A549 (cell line): ENCODE data around the gene SEC24B. TPM values are rescaled to one million over a fixed set of nuclear protein-coding genes. Genes with fewer than 3 reads are reported as not detected.

Experiments used
- ATAC-seq, 2 experiments: fragments of 200-7000 bp in 1 of 2; fragments of >200 bp in 1 of 2; cut with Nextera tagmentation in 1 of 2; cut with Tn5 transposase in 1 of 2; 3 replicates each; pipeline versions ENCODE4 v1.8.0 to v1.9.1; 2018 to 2020; ENCODE audit warnings: mild to moderate bottlenecking in 1 of 2, moderate library complexity in 1 of 2
- CTCF ChIA-PET: fragments of 300-600 bp; sonication (Branson Sonifier 250); formaldehyde crosslinking; extraction: SDS; loops from one replicate; lab custom pipeline; 2021; ENCODE audit warnings: antibody characterized with exemption, inconsistent platforms; lab: Yijun Ruan, JAX
- POLR2A ChIA-PET: fragments of 350-600 bp; formaldehyde crosslinking; extraction: SDS; loops from one replicate; lab custom pipeline; 2021; ENCODE audit warnings: antibody characterized with exemption, inconsistent platforms; lab: Yijun Ruan, JAX
- DNase-seq, 2 experiments: peaks; one replicate each; pipeline versions ENCODE4 v3.0.0 to v3.0.0-alpha.2; 2011 to 2016; ENCODE audit warnings: low read depth in 1 of 2, low spot score in 1 of 2
- FAIRE-seq: peaks from 2 replicates; lab custom pipeline; 2011; peaks lifted over from hg19 to GRCh38; lab: Jason Lieb, UNC
- H3K27ac ChIP-seq, 2 experiments: fragments of >200 bp; sonication (Bioruptor Twin); formaldehyde crosslinking; 3 replicates each; pipeline ENCODE4 v1.5.1; 2016 to 2017
- H3K4me1 ChIP-seq: fragments of >200 bp; sonication (Bioruptor Twin); formaldehyde crosslinking; 3 replicates; pipeline ENCODE4 v1.6.1; 2016
- H3K4me2 ChIP-seq: fragments of >200 bp; sonication (Bioruptor Twin); formaldehyde crosslinking; 3 replicates; pipeline ENCODE4 v1.6.1; 2016
- H3K4me3 ChIP-seq: fragments of >200 bp; sonication (Bioruptor Twin); formaldehyde crosslinking; 3 replicates; pipeline ENCODE4 v1.5.1; 2016
- H3K9me3 ChIP-seq: fragments of >200 bp; sonication (Bioruptor Twin); formaldehyde crosslinking; 3 replicates; pipeline ENCODE4 v1.6.1; 2016
- ATOH8 ChIP-seq: fragments of 250-450 bp; sonication (Bioruptor Pico); IDR thresholded peaks from 2 replicates; pipeline ENCODE4 v1.5.0; 2020; ENCODE audit warnings: low read depth, mild to moderate bottlenecking, moderate library complexity
- BCL3 ChIP-seq: fragments of >200 bp; sonication (Bioruptor Twin); formaldehyde crosslinking; IDR thresholded peaks from 3 replicates; pipeline ENCODE4 v1.6.1; 2016
- CBX8 ChIP-seq: fragments of 200-600 bp; sonication (generic); IDR thresholded peaks from 2 replicates; pipeline ENCODE4 v1.6.1; 2016
- CEBPB ChIP-seq, 2 experiments: fragments of >200 bp in 1 of 2; sonication (Bioruptor Twin) in 1 of 2; formaldehyde crosslinking in 1 of 2; IDR thresholded peaks; 2 replicates each; pipeline ENCODE4 v1.6.1; 2012 to 2016
- CTCF ChIP-seq: fragments of >200 bp; sonication (Bioruptor Twin); formaldehyde crosslinking; IDR thresholded peaks from 3 replicates; pipeline ENCODE4 v1.5.1; 2016
- EHMT2 ChIP-seq: fragments of 200-600 bp; sonication (generic); IDR thresholded peaks from 2 replicates; pipeline ENCODE4 v1.6.1; 2016; ENCODE audit warnings: antibody characterized with exemption, low read depth, mild to moderate bottlenecking, moderate library complexity
- EP300 ChIP-seq, 2 experiments: fragments of >200 bp; sonication (Bioruptor Twin); formaldehyde crosslinking; IDR thresholded peaks; 2 replicates in 1 of 2; 3 replicates in 1 of 2; pipeline ENCODE4 v1.6.1; 2016 to 2017
- HDAC2 ChIP-seq: fragments of 200-600 bp; sonication (generic); IDR thresholded peaks from 2 replicates; pipeline ENCODE4 v1.6.1; 2016
- HEYL ChIP-seq: fragments of 250-450 bp; sonication (Bioruptor Pico); IDR thresholded peaks from 2 replicates; pipeline ENCODE4 v1.8.0; 2021; ENCODE audit warnings: mild to moderate bottlenecking, moderate library complexity
- HOXA7 ChIP-seq: fragments of 250-450 bp; sonication (Bioruptor Pico); IDR thresholded peaks from 2 replicates; pipeline ENCODE4 v1.5.0; 2020; ENCODE audit warnings: mild to moderate bottlenecking, moderate library complexity
- HOXB13 ChIP-seq: fragments of 250-450 bp; sonication (Bioruptor Pico); IDR thresholded peaks from 2 replicates; pipeline ENCODE4 v1.5.0; 2020; ENCODE audit warnings: low read depth, mild to moderate bottlenecking, moderate library complexity
- HOXB5 ChIP-seq: fragments of 250-450 bp; sonication (Bioruptor Pico); IDR thresholded peaks from 2 replicates; pipeline ENCODE4 v1.5.0; 2020; ENCODE audit warnings: mild to moderate bottlenecking, moderate library complexity
- KDM1A ChIP-seq: fragments of 200-600 bp; sonication (generic); IDR thresholded peaks from 2 replicates; pipeline ENCODE4 v1.6.1; 2016; ENCODE audit warnings: low read depth, mild to moderate bottlenecking
- KDM5A ChIP-seq: fragments of 200-600 bp; sonication (generic); IDR thresholded peaks from 2 replicates; pipeline ENCODE4 v1.6.1; 2016; ENCODE audit warnings: antibody characterized with exemption, mild to moderate bottlenecking
- MAFK ChIP-seq: fragments of 450-650 bp; IDR thresholded peaks from 2 replicates; pipeline ENCODE4 v1.6.1; 2014; ENCODE audit not compliant: partially characterized antibody
- MAX ChIP-seq: IDR thresholded peaks from 2 replicates; pipeline ENCODE4 v1.6.1; 2012
- MYC ChIP-seq: IDR thresholded peaks from 2 replicates; pipeline ENCODE4 v1.6.1; 2012; ENCODE audit warnings: mild to moderate bottlenecking, inconsistent platforms, low read length, improper control_type of control experiment, borderline replicate concordance
- NFE2L2 ChIP-seq: fragments of 150-350 bp; conservative IDR thresholded peaks from 2 replicates; pipeline ENCODE4 v1.6.1; 2014; ENCODE audit warnings: low read length
- NR3C1 ChIP-seq: fragments of >200 bp; sonication (Bioruptor Twin); formaldehyde crosslinking; IDR thresholded peaks from 3 replicates; pipeline ENCODE4 v1.6.1; 2017
- POLR2A ChIP-seq: IDR thresholded peaks from 2 replicates; pipeline ENCODE4 v1.6.1; 2012; ENCODE audit warnings: mild to moderate bottlenecking, low read length
- POLR2AphosphoS2 ChIP-seq: conservative IDR thresholded peaks from 2 replicates; pipeline ENCODE4 v1.6.1; 2012; ENCODE audit warnings: low read length, improper control_type of control experiment, inconsistent platforms
- RFX5 ChIP-seq: fragments of 450-650 bp; IDR thresholded peaks from 2 replicates; pipeline ENCODE4 v1.7.1; 2014; ENCODE audit warnings: antibody characterized with exemption, mild to moderate bottlenecking, moderate library complexity
- WGBS: methylation state at CpG from one replicate; pipeline ENCODE4 v1.1.6; 2017; ENCODE audit errors: missing lambda C conversion rate; 5-methylcytosine and 5-hydroxymethylcytosine counted together
- polyA plus RNA-seq, 4 experiments: library from polyadenylated mRNA; depleted of rRNA in 3 of 4; stranded (reverse); fragments of >200 nt; fragmentation: RNase III in 1 of 4; extraction: RNeasy Plus Mini Kit Qiagen cat#74134 plus additional on column Dnase treatment in 1 of 4; gene quantifications; 2 replicates in 3 of 4; 3 replicates in 1 of 4; pipeline ENCODE4 v1.2.3, GENCODE V29; 2011 to 2017
- TF ChIP-seq, protein P1 (sequence below): IDR thresholded peaks from 2 replicates; pipeline ENCODE4 v1.6.1; 2012; ENCODE audit warnings: low read depth, borderline replicate concordance
- TF ChIP-seq, protein P2 (sequence below): fragments of 250-450 bp; sonication (Bioruptor Pico); IDR thresholded peaks from 2 replicates; pipeline ENCODE4 v1.5.0; 2021; ENCODE audit warnings: mild to moderate bottlenecking, moderate library complexity, borderline replicate concordance

Gene SEC24B
- polyA plus RNA-seq, 2 of the 4 experiments (the other 2 are of a cell fraction): 13.8 to 40.0 TPM

GRCh38 chr4:109425405-109425804, 8.2 kb upstream of the SEC24B start:
- ATAC-seq (no peak), DNase-seq (no peak), FAIRE-seq (no peak)
- Histone ChIP-seq H3K4me1 (no peaks in the 10 kb centered on the region), H3K9me3 (no peaks in the 10 kb centered on the region), H3K27ac (no peak overlapping the region), H3K4me3 (no peak overlapping the region), H3K4me2 (no peak overlapping the region)
- 69% methylated on average over 4 of the region's 4 CpGs for WGBS
- CTCF ChIA-PET: interaction anchor here (1.5 kb wide), 4 partner anchors 379 to 557 kb away, joined by 3 to 5 read pairs (median 4); partner anchors contain the start of gene RRH
- no peak for TF ChIP-seq MYC
- TF ChIP-seq RFX5: no peak
- no peak for TF ChIP-seq POLR2A
- TF ChIP-seq CBX8: no peak
- no peak for TF ChIP-seq BCL3
- TF ChIP-seq KDM1A: no peak
- no peak for TF ChIP-seq KDM5A
- TF ChIP-seq MAFK: no peak
- TF ChIP-seq POLR2AphosphoS2: no peak
- TF ChIP-seq, protein P1, sequence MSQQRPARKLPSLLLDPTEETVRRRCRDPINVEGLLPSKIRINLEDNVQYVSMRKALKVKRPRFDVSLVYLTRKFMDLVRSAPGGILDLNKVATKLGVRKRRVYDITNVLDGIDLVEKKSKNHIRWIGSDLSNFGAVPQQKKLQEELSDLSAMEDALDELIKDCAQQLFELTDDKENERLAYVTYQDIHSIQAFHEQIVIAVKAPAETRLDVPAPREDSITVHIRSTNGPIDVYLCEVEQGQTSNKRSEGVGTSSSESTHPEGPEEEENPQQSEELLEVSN: no peak
- TF ChIP-seq CEBPB (IDR thresholded peaks at IDR 0.05): no peak
- no peak for TF ChIP-seq HDAC2
- no peak for TF ChIP-seq HOXB13 (CRISPR knock-in tag)
- no peak for TF ChIP-seq EHMT2
- TF ChIP-seq HEYL (CRISPR knock-in tag): no peak
- no peak for TF ChIP-seq NFE2L2
- POLR2A ChIA-PET: no interaction called here

- ChIA-PET POLR2A (no interaction called here), CTCF (no interaction called here)
- no peaks in the 10 kb centered on the region for H3K9me3 ChIP-seq
- no peak overlapping the region for H3K4me3 ChIP-seq
- no peak for FAIRE-seq
- TF ChIP-seq HOXA7 (CRISPR knock-in tag): no peak
- TF ChIP-seq, protein P2, sequence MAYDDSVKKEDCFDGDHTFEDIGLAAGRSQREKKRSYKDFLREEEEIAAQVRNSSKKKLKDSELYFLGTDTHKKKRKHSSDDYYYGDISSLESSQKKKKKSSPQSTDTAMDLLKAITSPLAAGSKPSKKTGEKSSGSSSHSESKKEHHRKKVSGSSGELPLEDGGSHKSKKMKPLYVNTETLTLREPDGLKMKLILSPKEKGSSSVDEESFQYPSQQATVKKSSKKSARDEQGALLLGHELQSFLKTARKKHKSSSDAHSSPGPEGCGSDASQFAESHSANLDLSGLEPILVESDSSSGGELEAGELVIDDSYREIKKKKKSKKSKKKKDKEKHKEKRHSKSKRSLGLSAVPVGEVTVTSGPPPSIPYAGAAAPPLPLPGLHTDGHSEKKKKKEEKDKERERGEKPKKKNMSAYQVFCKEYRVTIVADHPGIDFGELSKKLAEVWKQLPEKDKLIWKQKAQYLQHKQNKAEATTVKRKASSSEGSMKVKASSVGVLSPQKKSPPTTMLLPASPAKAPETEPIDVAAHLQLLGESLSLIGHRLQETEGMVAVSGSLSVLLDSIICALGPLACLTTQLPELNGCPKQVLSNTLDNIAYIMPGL (CRISPR knock-in tag): no peak
- no peak for TF ChIP-seq MAX
- TF ChIP-seq EP300 (IDR thresholded peaks at IDR 0.05): no peak
- no peak for TF ChIP-seq ATOH8 (CRISPR knock-in tag)
- no peak for TF ChIP-seq MAFK
- TF ChIP-seq CTCF: no peak
- TF ChIP-seq HOXB5 (CRISPR knock-in tag): no peak
- no peak for TF ChIP-seq NR3C1
- no peak for DNase-seq
- peaks cover 7% of the 10 kb centered on the region; the same call in 1 of the 3 replicates for H3K4me1 ChIP-seq
- H3K4me2 ChIP-seq: no peak overlapping the region
- H3K27ac ChIP-seq: no peak overlapping the region
- no peak for ATAC-seq
- WGBS: 86% methylated on average over 1 of the region's 1 CpG
Measured at GRCh38 chr4:109429545-109429944, 4.1 kb upstream of the SEC24B start.
